DND-41 (cell line): Measurements from ENCODE around the gene DPP3.

Source experiments
- ATAC-seq: fragments of 200-7000 bp; cut with Tn5 transposase; 3 replicates; pipeline ENCODE4 v1.9.1; 2021; ENCODE audit warnings: low read depth; ENCODE audit not compliant: insufficient read depth
- DNase-seq: peaks from one replicate; pipeline ENCODE4 v3.0.0-alpha.2; 2020
- H2AFZ ChIP-seq: 2 replicates; pipeline ENCODE4 v1.6.0; 2012; ENCODE audit warnings: low read depth, low read length
- H3K27ac ChIP-seq: 2 replicates; pipeline ENCODE4 v1.5.1; 2012; ENCODE audit warnings: low read length, inconsistent platforms
- H3K27me3 ChIP-seq: fragments of 200-600 bp; sonication (generic); 2 replicates; pipeline ENCODE4 v1.6.0; 2012; ENCODE audit warnings: low read length, mild to moderate bottlenecking, inconsistent platforms; ENCODE audit not compliant: insufficient read depth, poor library complexity
- H3K36me3 ChIP-seq: 2 replicates; pipeline ENCODE4 v1.5.1; 2012; ENCODE audit warnings: low read length, inconsistent platforms; ENCODE audit not compliant: insufficient read depth
- H3K4me1 ChIP-seq: 2 replicates; pipeline ENCODE4 v1.5.1; 2012; ENCODE audit warnings: mild to moderate bottlenecking, low read length; ENCODE audit not compliant: insufficient read depth
- H3K4me2 ChIP-seq: 2 replicates; pipeline ENCODE4 v1.6.0; 2012; ENCODE audit warnings: mild to moderate bottlenecking, moderate library complexity, low read length, inconsistent platforms; ENCODE audit not compliant: insufficient read depth
- H3K4me3 ChIP-seq, 2 experiments: fragments of 200-600 bp in 1 of 2; shearing (Covaris generic) in 1 of 2; 2 replicates each; pipeline ENCODE4 v1.5.1; 2012 to 2016; ENCODE audit warnings: inconsistent platforms in 2 of 2, low read length in 2 of 2, mild to moderate bottlenecking in 2 of 2, low read depth in 1 of 2, moderate library complexity in 1 of 2
- H3K79me2 ChIP-seq: 2 replicates; pipeline ENCODE4 v1.6.0; 2012; ENCODE audit warnings: low read length, inconsistent platforms; ENCODE audit not compliant: insufficient read depth
- H3K9ac ChIP-seq: 2 replicates; pipeline ENCODE4 v1.6.0; 2012; ENCODE audit warnings: low read depth, mild to moderate bottlenecking, inconsistent platforms, low read length, moderate library complexity
- H3K9me3 ChIP-seq: 2 replicates; pipeline ENCODE4 v1.5.1; 2012; ENCODE audit warnings: low read length, moderate library complexity, mild to moderate bottlenecking, inconsistent platforms; ENCODE audit not compliant: insufficient read depth, severe bottlenecking
- H4K20me1 ChIP-seq: 2 replicates; pipeline ENCODE4 v1.6.0; 2012; ENCODE audit warnings: low read length; ENCODE audit not compliant: insufficient read depth
- CTCF ChIP-seq: IDR thresholded peaks from 2 replicates; pipeline ENCODE4 v1.5.1; 2012; ENCODE audit warnings: borderline replicate concordance, low read length, moderate library complexity, mild to moderate bottlenecking; ENCODE audit not compliant: poor library complexity, severe bottlenecking; ENCODE audit errors: extremely low read depth
- EZH2 ChIP-seq: IDR thresholded peaks from 3 replicates; pipeline ENCODE4 v1.6.1; 2012; ENCODE audit warnings: borderline replicate concordance, low read depth, mild to moderate bottlenecking, moderate library complexity, low read length, inconsistent platforms; ENCODE audit not compliant: severe bottlenecking

The DPP3 gene

GRCh38 chr11:66488957-66489356, 8.7 kb downstream of the DPP3 start:
- TF ChIP-seq EZH2 (no peak), CTCF (no peak)

GRCh38 chr11:66489636-66490035, 9.4 kb downstream of the DPP3 start:
- no peak overlapping the region for H3K4me3 ChIP-seq
- no peak overlapping the region for H2AFZ ChIP-seq
- H3K9ac ChIP-seq, result no peak overlapping the region
- H4K20me1 ChIP-seq, result peaks cover 13% of the 10 kb centered on the region
- ATAC-seq (no peak), DNase-seq (no peak)
- TF ChIP-seq CTCF (no peak), EZH2 (no peak)
- no peak overlapping the region for H3K27ac ChIP-seq
- peaks cover 77% of the 10 kb centered on the region for H3K36me3 ChIP-seq
- H3K4me1 ChIP-seq, result no peaks in the 10 kb centered on the region
- H3K9me3 ChIP-seq, result no peaks in the 10 kb centered on the region
- no peaks in the 10 kb centered on the region for H3K79me2 ChIP-seq
- H3K27me3 ChIP-seq, result no peaks in the 10 kb centered on the region
- H3K4me2 ChIP-seq, result no peak overlapping the region

More at GRCh38 chr11:66488957-66489356, 8.7 kb downstream of the DPP3 start:
- Histone ChIP-seq H3K4me1 (no peaks in the 10 kb centered on the region), H3K36me3 (peaks cover 71% of the 10 kb centered on the region), H4K20me1 (peaks cover 13% of the 10 kb centered on the region; the same call in 1 of the 2 replicates), H3K27ac (no peak overlapping the region), H3K9me3 (no peaks in the 10 kb centered on the region), H2AFZ (no peak overlapping the region), H3K4me2 (no peak overlapping the region), H3K9ac (no peak overlapping the region), H3K27me3 (no peaks in the 10 kb centered on the region), H3K4me3 (no peak overlapping the region), H3K79me2 (no peaks in the 10 kb centered on the region)
- no peak for DNase-seq
- no peak for ATAC-seq

GRCh38 chr11:66491315-66491935, 11.2 kb downstream of the DPP3 start:
- no peak overlapping the region for H3K4me2 ChIP-seq
- no peak for DNase-seq
- H3K27ac ChIP-seq, result no peak overlapping the region
- no peak overlapping the region for H3K4me3 ChIP-seq
- peaks cover 9% of the 10 kb centered on the region for H4K20me1 ChIP-seq
- peak; percentile 32; the same call in 1 of the 3 replicates for ATAC-seq
- H3K9ac ChIP-seq, result no peak overlapping the region
- no peaks in the 10 kb centered on the region for H3K79me2 ChIP-seq
- no peaks in the 10 kb centered on the region for H3K9me3 ChIP-seq
- H3K27me3 ChIP-seq, result no peaks in the 10 kb centered on the region
- no peak for TF ChIP-seq EZH2
- TF ChIP-seq CTCF, result peak; percentile 43
- peaks cover 80% of the 10 kb centered on the region for H3K36me3 ChIP-seq
- H2AFZ ChIP-seq, result no peak overlapping the region
- no peaks in the 10 kb centered on the region for H3K4me1 ChIP-seq
